Esophagus muscularis mucosa (tissue), 4 donors: ENCODE measurements around the gene EED. TPM values are rescaled to one million over a fixed set of nuclear protein-coding genes. Genes with fewer than 3 reads are reported as not detected.

Experiments
- DNase-seq: peaks from one replicate; pipeline ENCODE4 v3.0.0-alpha.2; 2017; ENCODE audit errors: extremely low spot score
- H3K27ac ChIP-seq, 4 donors: fragments of 200-600 bp; sonication (generic); replicated peaks in 1 of 4; 1 replicate in 3 of 4; 2 replicates in 1 of 4; pipeline ENCODE4 v1.5.1; 2016 to 2019; ENCODE audit warnings: mild to moderate bottlenecking in 1 of 4
- H3K27me3 ChIP-seq, 4 donors: fragments of 200-600 bp; sonication (generic); one replicate each; pipeline versions ENCODE4 v1.5.1 to v1.6.0; 2016 to 2019
- H3K36me3 ChIP-seq, 4 donors: fragments of 200-600 bp; sonication (generic); one replicate each; pipeline ENCODE4 v1.5.1; 2016 to 2019
- H3K4me1 ChIP-seq, 4 donors: fragments of 200-600 bp; sonication (generic); one replicate each; pipeline ENCODE4 v1.5.1; 2016 to 2019
- H3K4me3 ChIP-seq, 4 donors: fragments of 200-600 bp; sonication (generic); 1 replicate in 2 of 4; 2 replicates in 2 of 4; pipeline ENCODE4 v1.5.1; 2016 to 2019; ENCODE audit warnings: mild to moderate bottlenecking in 4 of 4, moderate library complexity in 1 of 4
- H3K9me3 ChIP-seq, 4 donors: fragments of 200-600 bp; sonication (generic); 1 replicate in 3 of 4; 2 replicates in 1 of 4; pipeline ENCODE4 v1.5.1; 2016 to 2019
- CTCF ChIP-seq, 3 experiments: fragments of 200-600 bp in 2 of 3; fragments of 450-650 bp in 1 of 3; sonication (generic) in 2 of 3; IDR thresholded peaks; one replicate each; pipeline ENCODE4 v1.5.1; 2017 to 2019; ENCODE audit warnings: antibody characterized with exemption in 3 of 3, mild to moderate bottlenecking in 2 of 3, moderate library complexity in 1 of 3
- EP300 ChIP-seq: sonication (generic); formaldehyde crosslinking; IDR thresholded peaks from one replicate; pipeline ENCODE4 v1.6.1; 2017; ENCODE audit warnings: antibody characterized with exemption
- POLR2A ChIP-seq: fragments of 450-650 bp; IDR thresholded peaks from one replicate; pipeline ENCODE4 v1.6.1; 2017; ENCODE audit warnings: antibody characterized with exemption, moderate library complexity, mild to moderate bottlenecking, low read depth
- POLR2AphosphoS5 ChIP-seq, 2 donors: sonication (generic); formaldehyde crosslinking; IDR thresholded peaks; one replicate each; pipeline ENCODE4 v1.6.1; 2017; ENCODE audit warnings: antibody characterized with exemption in 2 of 2
- WGBS: methylation state at CpG from one replicate; pipeline ENCODE4 v1.1.5; 2018; 5-methylcytosine and 5-hydroxymethylcytosine counted together
- intact Hi-C: fragments of 100-400 bp; cut with DNase I; formaldehyde crosslinking; loops from one replicate; pipeline ENCODE4 v1.15.1; 2023
- total RNA-seq, 4 donors: library from RNA; depleted of rRNA; stranded (reverse); fragments of >200 nt; gene quantifications; one replicate each; pipeline versions ENCODE4 v1.1.0 to v1.2.1, GENCODE V29; 2016

EED gene
- total RNA-seq, 4 donors from 2014 or later: 11.1 to 14.7 (median 13.4) TPM

- no peaks in the 10 kb centered on the region for H3K9me3 ChIP-seq
- TF ChIP-seq EP300: no peak
- no peak for TF ChIP-seq CTCF (IDR thresholded peaks at IDR 0.05)
- TF ChIP-seq POLR2A: no peak
- no peak for TF ChIP-seq POLR2AphosphoS5 (IDR thresholded peaks at IDR 0.05)
- no peak for DNase-seq
- peaks cover 3 to 11% (median 9%) of the 10 kb centered on the region in 4 donors for H3K4me1 ChIP-seq
- no peaks in the 10 kb centered on the region for H3K27me3 ChIP-seq
- 94% methylated on average over 1 of the region's 1 CpG for WGBS
- H3K27ac ChIP-seq: no peak overlapping the region
- H3K4me3 ChIP-seq: no peak overlapping the region
- H3K36me3 ChIP-seq: no peaks in the 10 kb centered on the region
- intact Hi-C loops: loop anchor here (5.0 to 10.0 kb wide), 2 partner anchors 272 to 620 kb away; no protein-coding TSS in a partner anchor
Measured at GRCh38 chr11:86214710-86215109, 29.8 kb upstream of the EED start.

GRCh38 chr11:86218125-86219084 lies 26.1 kb upstream of the EED start:
- Histone ChIP-seq H3K9me3 (no peaks in the 10 kb centered on the region), H3K27me3 (no peaks in the 10 kb centered on the region), H3K4me1 (peaks cover 3 to 11% (median 9%) of the 10 kb centered on the region in 4 donors), H3K4me3 (peak overlapping the region; percentile 19 to 45 (median 28)), H3K36me3 (no peaks in the 10 kb centered on the region), H3K27ac (no peak overlapping the region)
- WGBS: 37% methylated on average over 14 of the region's 14 CpGs
- TF ChIP-seq POLR2AphosphoS5 (IDR thresholded peaks at IDR 0.05) (peak in 1 of 2 donors; percentile 20), POLR2A (no peak), CTCF (IDR thresholded peaks at IDR 0.05) (peak; percentile 87 to 97 (median 88))
- no peak for DNase-seq
- intact Hi-C loops: loop anchor here (2.0 to 10.0 kb wide), 3 partner anchors 178 to 624 kb away; no protein-coding TSS in a partner anchor

GRCh38 chr11:86219311-86220193 lies 25.0 kb upstream of the EED start:
- no peak for TF ChIP-seq CTCF (IDR thresholded peaks at IDR 0.05)
- no peak for TF ChIP-seq EP300
- no peak for TF ChIP-seq POLR2AphosphoS5 (IDR thresholded peaks at IDR 0.05)
- no peak for TF ChIP-seq POLR2A
- Histone ChIP-seq H3K27me3 (no peaks in the 10 kb centered on the region), H3K9me3 (peaks cover 0 to 3% (median 0%) of the 10 kb centered on the region in 4 donors), H3K4me3 (no peak overlapping the region), H3K27ac (no peak overlapping the region), H3K4me1 (peaks cover 3 to 11% (median 9%) of the 10 kb centered on the region in 4 donors), H3K36me3 (no peaks in the 10 kb centered on the region)
- DNase-seq: no peak
- intact Hi-C loops: loop anchor here (2.0 to 10.0 kb wide), 3 partner anchors 179 to 625 kb away; no protein-coding TSS in a partner anchor
- WGBS: 88% methylated on average over 7 of the region's 7 CpGs

GRCh38 chr11:86220653-86221052 lies 23.9 kb upstream of the EED start:
- no peak overlapping the region for H3K4me3 ChIP-seq
- H3K4me1 ChIP-seq: peaks cover 3 to 11% (median 9%) of the 10 kb centered on the region in 4 donors
- no peak for DNase-seq
- H3K27me3 ChIP-seq: no peaks in the 10 kb centered on the region
- peaks cover 0 to 3% (median 0%) of the 10 kb centered on the region in 4 donors for H3K9me3 ChIP-seq
- no peak for TF ChIP-seq POLR2AphosphoS5 (IDR thresholded peaks at IDR 0.05)
- no peak for TF ChIP-seq CTCF (IDR thresholded peaks at IDR 0.05)
- no peak for TF ChIP-seq EP300
- TF ChIP-seq POLR2A: no peak
- intact Hi-C loops: no loop called here
- no peak overlapping the region for H3K27ac ChIP-seq
- WGBS: 81% methylated on average over 1 of the region's 1 CpG
- H3K36me3 ChIP-seq: no peaks in the 10 kb centered on the region
